Large intestine (tissue), 3 donors: ENCODE data around the gene LAMC1. TPM values are rescaled to one million over a fixed set of nuclear protein-coding genes. Genes with fewer than 3 reads are reported as not detected.

Source experiments
- DNase-seq, 2 donors: peaks; one replicate each; pipeline versions ENCODE4 v3.0.0 to v3.0.0-alpha.2; 2013
- H3K27ac ChIP-seq: one replicate; pipeline ENCODE4 v1.5.1; 2013; ENCODE audit warnings: low read length
- H3K27me3 ChIP-seq: 2 replicates; pipeline ENCODE4 v1.6.1; 2013; ENCODE audit warnings: low read length; ENCODE audit not compliant: control insufficient read depth, insufficient read depth
- H3K36me3 ChIP-seq: 2 replicates; pipeline ENCODE4 v1.6.1; 2013; ENCODE audit warnings: low read length; ENCODE audit not compliant: control insufficient read depth, insufficient read depth
- H3K4me1 ChIP-seq: one replicate; pipeline ENCODE4 v1.6.1; 2013; ENCODE audit warnings: low read length; ENCODE audit not compliant: control insufficient read depth, insufficient read depth
- H3K4me3 ChIP-seq: one replicate; pipeline ENCODE4 v1.5.1; 2013; ENCODE audit warnings: low read length
- H3K9me3 ChIP-seq: one replicate; pipeline ENCODE4 v1.6.1; 2013; ENCODE audit warnings: mild to moderate bottlenecking, low read depth, low read length, moderate library complexity; ENCODE audit not compliant: control insufficient read depth
- WGBS: methylation state at CpG from one replicate; pipeline ENCODE4 v1.1.5; 2013; ENCODE audit warnings: low lambda C conversion rate; ENCODE audit not compliant: insufficient coverage; 5-methylcytosine and 5-hydroxymethylcytosine counted together
- polyA plus RNA-seq: library from polyadenylated mRNA; unstranded; fragments of 120-200 nt; gene quantifications from one replicate; pipeline ENCODE4 v1.2.1, GENCODE V29; 2013

The LAMC1 gene
- polyA plus RNA-seq, 1 donor, result 93.3 TPM

DNA sequence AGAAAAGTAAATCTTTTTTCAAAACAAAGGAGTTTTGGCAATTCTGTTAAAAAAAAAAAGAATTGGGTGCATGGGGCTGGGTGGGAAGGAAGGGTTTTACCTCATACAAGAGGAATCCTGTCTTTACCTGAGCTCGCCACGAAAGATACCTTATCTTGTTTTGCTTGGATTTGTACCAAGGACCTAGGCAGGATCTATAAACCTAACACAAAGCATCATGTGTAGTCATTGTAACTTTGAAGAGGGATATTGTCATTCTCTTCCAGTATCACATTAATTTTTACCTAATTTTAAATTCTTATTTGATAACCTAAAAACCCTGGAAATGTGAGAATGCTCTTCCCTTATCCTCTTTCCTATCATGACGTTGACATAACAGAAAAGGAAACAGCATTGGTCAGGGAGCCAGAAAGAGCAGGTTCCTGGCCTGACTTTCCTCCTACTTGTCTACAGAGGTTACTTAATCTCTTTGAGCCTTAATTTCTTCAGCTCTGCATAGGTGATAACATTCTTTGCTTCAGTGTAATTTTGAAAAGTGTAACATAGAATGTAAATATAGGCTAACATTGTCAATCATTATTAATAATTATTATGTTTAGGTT, 4.0 kb upstream of the LAMC1 start:
- WGBS, result no CpG with 5 or more reads among the region's 3 CpGs
- no peaks in the 10 kb centered on the region for H3K36me3 ChIP-seq
- no peaks in the 10 kb centered on the region for H3K9me3 ChIP-seq
- H3K27ac ChIP-seq, result no peak overlapping the region
- no peak for DNase-seq
- H3K27me3 ChIP-seq, result no peaks in the 10 kb centered on the region
- peaks cover 5% of the 10 kb centered on the region for H3K4me1 ChIP-seq
- no peak overlapping the region for H3K4me3 ChIP-seq

DNA sequence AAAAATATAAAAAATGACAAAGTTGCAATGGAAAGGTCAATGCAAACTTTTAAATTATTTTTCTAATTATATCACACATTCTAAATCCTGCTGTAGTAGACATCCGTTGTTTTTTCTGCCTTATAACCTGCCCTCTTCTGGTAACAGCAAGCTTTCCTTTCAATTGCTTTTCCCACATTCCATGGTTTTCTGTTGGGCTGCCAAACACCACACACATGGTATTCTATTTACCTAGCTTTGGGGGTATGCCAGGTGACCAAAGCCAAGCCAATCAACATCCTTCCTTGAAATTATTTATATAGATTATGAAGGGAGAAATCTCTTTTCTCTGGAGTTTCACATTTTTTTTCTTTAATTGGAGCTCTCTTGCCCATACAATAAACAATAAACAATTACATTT, 3.4 kb upstream of the LAMC1 start:
- Histone ChIP-seq H3K36me3 (no peaks in the 10 kb centered on the region), H3K4me3 (no peak overlapping the region), H3K27me3 (no peaks in the 10 kb centered on the region), H3K9me3 (no peaks in the 10 kb centered on the region), H3K4me1 (peaks cover 5% of the 10 kb centered on the region), H3K27ac (no peak overlapping the region)
- 90% methylated on average over 1 of the region's 1 CpG for WGBS
- DNase-seq, result no peak

DNA sequence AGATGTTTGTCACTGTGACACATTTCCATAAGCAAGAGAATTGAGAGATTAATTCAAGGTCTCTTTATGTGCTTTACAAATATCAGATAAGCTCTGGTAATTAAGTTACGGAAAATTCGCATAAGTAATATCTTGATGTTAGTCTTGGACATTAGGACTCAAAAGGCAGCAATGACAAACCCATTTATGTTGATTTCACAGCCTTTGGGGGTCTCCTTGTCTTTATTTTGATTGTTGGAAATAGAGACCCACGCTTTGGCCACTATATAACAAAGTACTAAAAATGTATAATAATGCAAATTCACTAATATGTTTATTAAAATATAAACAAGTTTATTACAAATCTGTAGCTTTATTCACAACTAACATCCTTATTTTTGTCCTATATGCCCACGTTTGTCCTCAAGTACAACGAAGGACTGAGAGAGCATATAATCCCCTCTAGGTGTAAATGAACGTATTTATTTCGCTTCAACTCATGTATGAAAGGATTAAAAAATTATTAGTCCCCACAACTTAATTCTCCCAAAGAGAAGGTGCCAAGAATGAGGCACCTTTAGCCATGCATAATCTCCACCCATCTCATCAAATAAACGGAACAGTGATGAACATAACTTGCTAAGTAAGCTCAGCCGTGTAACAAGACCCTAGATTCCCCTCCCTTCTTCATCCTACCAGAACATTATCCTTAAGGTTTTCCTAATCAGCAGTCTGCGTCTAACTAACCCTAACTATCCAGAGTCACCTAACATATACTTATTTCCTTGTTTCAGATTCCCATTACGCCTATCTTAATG, 1.6 kb upstream of the LAMC1 start:
- peak overlapping the region; percentile 97 for H3K27ac ChIP-seq
- H3K4me1 ChIP-seq, result peaks cover 5% of the 10 kb centered on the region
- no peak for DNase-seq
- WGBS, result 50% methylated on average over 3 of the region's 11 CpGs
- peak overlapping the region; percentile 81 for H3K4me3 ChIP-seq
- H3K27me3 ChIP-seq, result no peaks in the 10 kb centered on the region
- no peaks in the 10 kb centered on the region for H3K36me3 ChIP-seq
- H3K9me3 ChIP-seq, result no peaks in the 10 kb centered on the region

DNA sequence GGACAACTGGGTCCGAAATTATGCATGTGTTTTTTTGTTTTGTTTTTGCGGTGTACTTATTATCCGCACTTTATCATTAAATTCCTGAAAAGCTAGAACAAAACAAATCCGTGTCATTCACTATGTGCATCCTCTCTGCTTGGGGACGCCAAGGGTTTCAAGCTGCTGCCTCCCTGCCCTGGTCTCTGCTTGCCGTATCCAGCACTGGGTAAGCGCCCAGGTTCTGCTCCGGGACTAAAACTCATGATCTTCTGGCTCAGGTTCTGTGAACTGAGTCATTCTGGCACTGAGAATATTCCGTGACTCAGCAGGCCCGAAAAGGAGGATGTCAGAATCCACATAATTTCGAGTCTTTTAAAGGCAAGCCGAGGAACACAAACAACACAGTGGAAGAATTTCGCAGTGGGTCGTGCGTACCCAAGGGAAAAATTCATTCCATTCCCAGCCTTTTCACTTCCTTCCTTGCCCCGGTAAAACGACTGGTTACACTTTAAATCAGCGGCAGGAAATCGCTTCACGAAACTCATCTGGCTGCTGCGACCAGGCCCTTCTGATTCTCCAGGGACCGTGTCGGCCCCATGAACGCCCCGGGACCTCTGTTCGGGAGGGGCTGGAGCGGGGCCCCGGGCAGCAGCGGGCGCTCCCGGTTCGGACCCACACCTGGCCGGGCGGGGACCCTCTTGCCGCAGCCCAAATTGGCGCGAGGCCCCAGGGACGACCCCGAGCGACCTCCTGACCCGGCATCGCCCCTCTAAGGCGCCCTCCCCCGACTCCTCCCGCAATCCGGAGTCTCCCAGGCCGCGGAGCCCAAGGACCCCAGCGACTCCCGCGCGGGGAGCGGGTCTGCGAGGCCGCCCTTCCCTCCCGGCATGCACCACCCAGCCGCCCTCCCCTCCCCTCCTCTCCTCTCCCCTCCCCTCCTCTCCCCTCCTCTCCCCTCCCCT, 746 bp upstream of the LAMC1 start:
- WGBS, result no CpG with 5 or more reads among the region's 57 CpGs
- H3K9me3 ChIP-seq, result no peaks in the 10 kb centered on the region
- no peaks in the 10 kb centered on the region for H3K36me3 ChIP-seq
- DNase-seq, result peak; percentile 73 to 89
- peaks cover 5% of the 10 kb centered on the region for H3K4me1 ChIP-seq
- H3K27me3 ChIP-seq, result no peaks in the 10 kb centered on the region
- H3K27ac ChIP-seq, result peak overlapping the region; percentile 97
- H3K4me3 ChIP-seq, result peak overlapping the region; percentile 81

DNA sequence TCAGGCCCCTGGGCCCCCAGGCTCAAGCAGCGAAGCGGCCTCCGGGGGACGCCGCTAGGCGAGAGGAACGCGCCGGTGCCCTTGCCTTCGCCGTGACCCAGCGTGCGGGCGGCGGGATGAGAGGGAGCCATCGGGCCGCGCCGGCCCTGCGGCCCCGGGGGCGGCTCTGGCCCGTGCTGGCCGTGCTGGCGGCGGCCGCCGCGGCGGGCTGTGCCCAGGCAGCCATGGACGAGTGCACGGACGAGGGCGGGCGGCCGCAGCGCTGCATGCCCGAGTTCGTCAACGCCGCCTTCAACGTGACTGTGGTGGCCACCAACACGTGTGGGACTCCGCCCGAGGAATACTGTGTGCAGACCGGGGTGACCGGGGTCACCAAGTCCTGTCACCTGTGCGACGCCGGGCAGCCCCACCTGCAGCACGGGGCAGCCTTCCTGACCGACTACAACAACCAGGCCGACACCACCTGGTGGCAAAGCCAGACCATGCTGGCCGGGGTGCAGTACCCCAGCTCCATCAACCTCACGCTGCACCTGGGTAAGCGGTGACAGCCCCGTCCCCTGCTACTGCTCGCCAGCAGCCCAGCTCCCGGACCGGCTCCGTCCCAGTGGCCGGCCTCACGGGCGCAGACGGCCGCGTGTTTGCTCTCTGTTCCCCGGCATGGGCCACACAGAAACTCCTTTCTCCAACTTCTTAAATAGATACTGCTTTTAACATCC, 539 bp downstream of the LAMC1 start:
- Histone ChIP-seq H3K4me3 (peak overlapping the region; percentile 81), H3K9me3 (no peaks in the 10 kb centered on the region), H3K36me3 (no peaks in the 10 kb centered on the region), H3K27me3 (no peaks in the 10 kb centered on the region), H3K4me1 (peaks cover 5% of the 10 kb centered on the region), H3K27ac (peak overlapping the region; percentile 47)
- peak; percentile 76 to 89 for DNase-seq
- WGBS, result 0% methylated on average over 3 of the region's 68 CpGs

DNA sequence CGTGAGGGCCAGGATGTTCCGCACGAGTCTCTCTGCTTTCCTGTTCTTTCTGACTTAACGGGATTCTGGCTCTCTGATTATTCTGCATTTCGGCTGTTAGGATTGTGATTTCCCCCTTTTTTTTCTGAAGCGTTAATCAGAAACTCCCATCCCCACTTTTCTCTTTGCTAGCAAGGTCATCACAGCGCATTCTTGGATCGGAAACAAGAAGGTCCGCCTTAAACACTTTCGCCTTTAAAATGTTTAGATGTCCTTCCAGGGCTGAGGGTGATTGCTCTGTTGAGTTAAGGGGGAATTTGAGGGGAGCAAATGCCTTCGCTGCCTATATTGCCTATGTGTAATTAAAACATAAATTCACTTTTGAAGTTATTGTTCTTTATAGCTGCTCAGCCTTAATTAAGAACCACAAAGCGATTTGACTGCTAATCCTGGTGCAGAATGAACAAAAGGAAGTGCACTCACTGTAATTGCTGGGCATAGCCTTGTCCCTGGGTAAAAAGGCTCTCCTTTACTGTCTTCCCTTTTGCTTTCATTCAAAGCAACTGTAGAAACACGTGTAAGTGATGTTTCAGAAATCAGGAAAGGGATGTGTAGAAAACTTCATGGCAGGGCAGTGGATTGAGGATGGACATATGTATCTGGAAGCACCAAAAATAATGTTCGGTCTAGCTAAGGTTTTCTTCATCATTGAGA, 1.2 kb downstream of the LAMC1 start:
- Histone ChIP-seq H3K27me3 (no peaks in the 10 kb centered on the region), H3K9me3 (no peaks in the 10 kb centered on the region), H3K4me1 (peaks cover 5% of the 10 kb centered on the region), H3K27ac (peak overlapping the region; percentile 47), H3K4me3 (peak overlapping the region; percentile 81), H3K36me3 (no peaks in the 10 kb centered on the region)
- 0% methylated on average over 1 of the region's 14 CpGs for WGBS
- DNase-seq, result peak in 1 of 2 donors; percentile 29

DNA sequence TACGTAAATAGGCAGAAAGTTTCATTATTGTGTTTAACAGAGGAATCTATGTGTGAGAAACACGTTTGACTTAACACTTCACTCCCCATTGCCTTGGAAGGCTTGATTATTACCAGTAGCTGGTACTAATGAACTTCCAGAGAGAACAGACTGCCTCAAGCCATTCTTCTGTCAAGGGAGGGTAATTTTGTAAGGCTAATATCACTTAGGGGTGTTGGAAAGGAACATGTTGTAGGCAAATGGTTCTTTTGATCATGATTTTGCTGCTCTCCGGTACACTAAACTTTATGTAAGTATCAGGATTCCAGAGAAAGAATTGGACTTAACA, 1.8 kb downstream of the LAMC1 start:
- WGBS, result 86% methylated on average over 1 of the region's 3 CpGs
- no peaks in the 10 kb centered on the region for H3K27me3 ChIP-seq
- peak overlapping the region; percentile 81 for H3K4me3 ChIP-seq
- peaks cover 8% of the 10 kb centered on the region for H3K4me1 ChIP-seq
- no peaks in the 10 kb centered on the region for H3K9me3 ChIP-seq
- H3K27ac ChIP-seq, result peak overlapping the region; percentile 47
- H3K36me3 ChIP-seq, result no peaks in the 10 kb centered on the region
- peak in 1 of 2 donors; percentile 18 for DNase-seq

DNA sequence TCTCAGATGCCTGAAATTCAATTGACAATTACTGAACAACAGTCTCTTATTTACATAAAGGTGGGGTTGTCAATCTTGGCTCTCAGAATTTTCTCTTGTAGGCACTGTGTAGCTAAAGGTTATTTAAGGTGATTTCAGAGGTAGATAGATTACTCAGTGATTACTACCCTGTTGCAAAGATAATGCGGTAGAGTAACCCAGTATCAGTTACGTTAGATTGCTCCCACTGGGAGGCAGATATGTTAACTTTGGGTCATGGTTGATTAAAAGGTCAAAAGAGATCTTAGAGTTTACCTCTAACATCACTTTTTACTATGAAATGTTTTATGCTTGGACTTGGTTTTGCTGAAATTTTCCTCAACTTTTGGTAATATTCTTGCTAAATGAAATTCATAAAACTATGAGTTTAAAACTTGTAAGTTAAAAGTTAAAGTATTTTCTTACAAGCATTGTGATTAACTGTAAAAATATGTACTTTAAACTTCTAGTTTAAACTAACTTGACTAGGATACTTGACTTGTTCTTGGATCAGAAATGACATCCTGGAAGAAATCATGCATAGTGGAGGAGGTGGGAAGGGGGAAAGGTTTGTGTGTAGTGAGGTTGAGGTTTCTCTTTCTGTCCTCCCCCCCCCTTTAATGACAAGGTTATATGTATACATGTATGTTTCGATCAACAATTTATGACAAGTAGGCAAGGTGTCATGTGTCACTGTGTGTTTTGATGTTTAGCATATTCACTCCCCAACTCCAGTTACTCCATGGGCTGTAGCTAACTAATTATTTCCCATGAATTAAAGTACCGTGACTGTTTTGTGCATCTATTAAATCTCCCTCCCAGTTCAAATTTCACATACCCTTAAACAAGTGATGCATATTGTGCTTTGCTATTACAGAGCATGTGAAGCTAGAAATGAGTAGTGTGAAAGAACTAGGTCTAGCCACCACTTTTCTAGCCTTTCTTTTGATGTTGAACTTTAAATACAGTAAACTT, 2.9 kb downstream of the LAMC1 start:
- no peak for DNase-seq

DNA sequence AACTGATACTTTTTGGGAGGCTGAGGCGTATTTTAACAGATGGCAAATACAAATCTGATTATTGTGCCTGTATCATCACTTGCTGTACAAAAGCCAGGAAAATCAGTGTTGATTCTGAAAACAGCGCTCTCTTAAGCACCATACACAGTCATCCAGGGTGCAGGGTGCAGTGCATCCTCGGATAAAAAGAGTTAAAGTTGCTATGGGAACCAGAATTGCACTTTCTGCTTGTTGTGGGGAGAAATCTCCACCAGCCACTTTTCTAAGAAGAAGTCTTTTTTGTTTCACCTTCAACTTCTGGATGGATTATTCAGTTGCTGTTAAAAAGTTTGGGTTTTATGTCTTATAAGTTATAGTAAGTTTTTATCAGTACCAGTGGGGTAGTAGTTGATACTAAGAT, 3.8 kb downstream of the LAMC1 start:
- no peak overlapping the region for H3K4me3 ChIP-seq
- DNase-seq, result no peak
- no peaks in the 10 kb centered on the region for H3K9me3 ChIP-seq
- H3K36me3 ChIP-seq, result no peaks in the 10 kb centered on the region
- WGBS, result no CpG with 5 or more reads among the region's 3 CpGs
- peaks cover 5% of the 10 kb centered on the region for H3K4me1 ChIP-seq
- H3K27ac ChIP-seq, result no peak overlapping the region
- no peaks in the 10 kb centered on the region for H3K27me3 ChIP-seq

More for the DNA sequence above, 2.9 kb downstream of the LAMC1 start:
- Histone ChIP-seq H3K27me3 (no peaks in the 10 kb centered on the region), H3K27ac (no peak overlapping the region), H3K4me1 (peaks cover 10% of the 10 kb centered on the region), H3K4me3 (no peak overlapping the region), H3K9me3 (no peaks in the 10 kb centered on the region), H3K36me3 (no peaks in the 10 kb centered on the region)
- 0% methylated on average over 1 of the region's 4 CpGs for WGBS
